Endodermal cell (in vitro differentiated cells): Measurements from ENCODE around the gene PLA2G3. TPM values are rescaled to one million over a fixed set of nuclear protein-coding genes. Genes with fewer than 3 reads are reported as not detected.
A peak's percentile ranks its signal among the peaks of the same experiment; 100 is the strongest.

Experiments used
- DNase-seq: peaks from one replicate; pipeline ENCODE4 v3.0.0-alpha.2; 2017
- H3K27ac ChIP-seq: 2 replicates; pipeline ENCODE4 v1.5.1; 2013; ENCODE audit warnings: mild to moderate bottlenecking, low read depth, low read length, moderate library complexity
- H3K27me3 ChIP-seq: 2 replicates; pipeline ENCODE4 v1.6.1; 2013; ENCODE audit warnings: mild to moderate bottlenecking, low read length, moderate library complexity; ENCODE audit not compliant: insufficient read depth, control insufficient read depth, poor library complexity, severe bottlenecking
- H3K36me3 ChIP-seq: 2 replicates; pipeline ENCODE4 v1.7.0; 2013; ENCODE audit warnings: mild to moderate bottlenecking, low read length, moderate library complexity; ENCODE audit not compliant: control insufficient read depth, insufficient read depth
- H3K4me1 ChIP-seq: one replicate; pipeline ENCODE4 v1.7.0; 2013; ENCODE audit warnings: low read length; ENCODE audit not compliant: control insufficient read depth, insufficient read depth
- H3K4me3 ChIP-seq: 2 replicates; pipeline ENCODE4 v1.5.1; 2013; ENCODE audit warnings: mild to moderate bottlenecking, low read length, moderate library complexity
- H3K9ac ChIP-seq: 2 replicates; pipeline ENCODE4 v1.6.1; 2013; ENCODE audit warnings: mild to moderate bottlenecking, low read length, moderate library complexity; ENCODE audit not compliant: poor library complexity, severe bottlenecking; ENCODE audit errors: extremely low read depth
- H3K9me3 ChIP-seq: 2 replicates; pipeline ENCODE4 v1.6.1; 2013; ENCODE audit warnings: mild to moderate bottlenecking, low read length, moderate library complexity; ENCODE audit not compliant: control insufficient read depth
- H3K27ac Mint-ChIP-seq: 2 replicates; pipeline ENCODE4 v1.8.0; 2020; ENCODE audit warnings: mixed read lengths
- H3K27me3 Mint-ChIP-seq: 2 replicates; pipeline ENCODE4 v1.8.0; 2021; ENCODE audit warnings: mild to moderate bottlenecking, mixed read lengths; ENCODE audit not compliant: insufficient read depth
- H3K36me3 Mint-ChIP-seq: 2 replicates; pipeline ENCODE4 v1.8.0; 2020; ENCODE audit warnings: low read depth, mixed read lengths
- H3K4me1 Mint-ChIP-seq: 2 replicates; pipeline ENCODE4 v1.8.0; 2020; ENCODE audit warnings: mixed read lengths
- H3K4me3 Mint-ChIP-seq: 2 replicates; pipeline ENCODE4 v1.8.0; 2020; ENCODE audit warnings: mild to moderate bottlenecking, moderate library complexity, mixed read lengths
- H3K9me3 Mint-ChIP-seq: 2 replicates; pipeline ENCODE4 v1.8.0; 2020; ENCODE audit warnings: mild to moderate bottlenecking, mixed read lengths
- CTCF ChIP-seq: fragments of 200-600 bp; sonication (generic); conservative IDR thresholded peaks from 2 replicates; pipeline ENCODE4 v1.5.0; 2021; ENCODE audit warnings: antibody characterized with exemption, mild to moderate bottlenecking
- WGBS, 2 experiments: methylation state at CpG; one replicate each; pipeline versions ENCODE4 v1.1.5 to v1.1.7; 2013; ENCODE audit warnings: missing lambda C conversion rate in 2 of 2, mixed read lengths in 1 of 2; ENCODE audit not compliant: insufficient coverage in 1 of 2, insufficient read length in 1 of 2; 5-methylcytosine and 5-hydroxymethylcytosine counted together
- total RNA-seq, 2 donors: library from RNA; stranded (reverse); fragmentation: NEBNext Ultra II Directional in 1 of 2; extraction: Animal tissue kit (Norgen Biotek cat#: 25700) in 1 of 2; gene quantifications; 2 replicates in 1 of 2; 3 replicates in 1 of 2; pipeline ENCODE4 v1.2.1, GENCODE V29; 2021

The PLA2G3 gene
- total RNA-seq, 2 donors from 2014 or later = 4.1 to 4.6 TPM

GRCh38 chr22:31133911-31134310 is 6.4 kb downstream of the PLA2G3 start:
- 95 to 96% methylated on average over 8 to 19 of the region's 19 CpGs for WGBS, 2 experiments
- H3K9ac ChIP-seq = no peak overlapping the region
- TF ChIP-seq CTCF = no peak

GRCh38 chr22:31130873-31131272 is 9.4 kb downstream of the PLA2G3 start:
- DNase-seq = peak; percentile 31
- H3K4me1 ChIP-seq = no peaks in the 10 kb centered on the region
- no peak overlapping the region for H3K27ac ChIP-seq
- no peak for TF ChIP-seq CTCF
- H3K27me3 ChIP-seq = no peaks in the 10 kb centered on the region
- no peak overlapping the region for H3K4me3 ChIP-seq
- H3K9me3 ChIP-seq = no peaks in the 10 kb centered on the region
- no peaks in the 10 kb centered on the region for H3K27me3 Mint-ChIP-seq
- 88 to 91% methylated on average over 1 to 2 of the region's 2 CpGs for WGBS, 2 experiments
- H3K9ac ChIP-seq = no peak overlapping the region
- H3K4me1 Mint-ChIP-seq = no peaks in the 10 kb centered on the region
- H3K27ac Mint-ChIP-seq = no peak overlapping the region
- no peaks in the 10 kb centered on the region for H3K36me3 Mint-ChIP-seq
- no peak overlapping the region for H3K4me3 Mint-ChIP-seq
- no peaks in the 10 kb centered on the region for H3K36me3 ChIP-seq
- H3K9me3 Mint-ChIP-seq = no peaks in the 10 kb centered on the region

More at GRCh38 chr22:31133911-31134310, 6.4 kb downstream of the PLA2G3 start:
- DNase-seq = no peak
- no peaks in the 10 kb centered on the region for H3K9me3 ChIP-seq
- no peaks in the 10 kb centered on the region for H3K4me1 ChIP-seq
- no peak overlapping the region for H3K4me3 ChIP-seq
- Mint-ChIP-seq H3K36me3 (no peaks in the 10 kb centered on the region), H3K27me3 (no peaks in the 10 kb centered on the region), H3K4me1 (no peaks in the 10 kb centered on the region), H3K4me3 (no peak overlapping the region), H3K27ac (no peak overlapping the region), H3K9me3 (no peaks in the 10 kb centered on the region)
- no peaks in the 10 kb centered on the region for H3K36me3 ChIP-seq
- H3K27ac ChIP-seq = no peak overlapping the region
- H3K27me3 ChIP-seq = no peaks in the 10 kb centered on the region

GRCh38 chr22:31128156-31128555 is 12.2 kb downstream of the PLA2G3 start:
- Histone ChIP-seq H3K36me3 (no peaks in the 10 kb centered on the region), H3K9me3 (no peaks in the 10 kb centered on the region), H3K9ac (no peak overlapping the region), H3K27ac (no peak overlapping the region), H3K27me3 (no peaks in the 10 kb centered on the region), H3K4me1 (no peaks in the 10 kb centered on the region), H3K4me3 (no peak overlapping the region)
- Mint-ChIP-seq H3K27ac (no peak overlapping the region), H3K4me1 (no peaks in the 10 kb centered on the region), H3K27me3 (peaks cover 5% of the 10 kb centered on the region), H3K4me3 (no peak overlapping the region), H3K36me3 (no peaks in the 10 kb centered on the region), H3K9me3 (no peaks in the 10 kb centered on the region)
- TF ChIP-seq CTCF = no peak
- DNase-seq = no peak
- whole genome bisulfite sequencing, 2 experiments = 87 to 100% methylated on average over 7 of the region's 7 CpGs
